ENCODE data around the gene NTN1. TPM values are rescaled to one million over a fixed set of nuclear protein-coding genes. Genes with fewer than 3 reads are reported as not detected.

NTN1 gene
- polyA plus RNA-seq, 1 donor from 2014 or later = 16.2 TPM

DNA sequence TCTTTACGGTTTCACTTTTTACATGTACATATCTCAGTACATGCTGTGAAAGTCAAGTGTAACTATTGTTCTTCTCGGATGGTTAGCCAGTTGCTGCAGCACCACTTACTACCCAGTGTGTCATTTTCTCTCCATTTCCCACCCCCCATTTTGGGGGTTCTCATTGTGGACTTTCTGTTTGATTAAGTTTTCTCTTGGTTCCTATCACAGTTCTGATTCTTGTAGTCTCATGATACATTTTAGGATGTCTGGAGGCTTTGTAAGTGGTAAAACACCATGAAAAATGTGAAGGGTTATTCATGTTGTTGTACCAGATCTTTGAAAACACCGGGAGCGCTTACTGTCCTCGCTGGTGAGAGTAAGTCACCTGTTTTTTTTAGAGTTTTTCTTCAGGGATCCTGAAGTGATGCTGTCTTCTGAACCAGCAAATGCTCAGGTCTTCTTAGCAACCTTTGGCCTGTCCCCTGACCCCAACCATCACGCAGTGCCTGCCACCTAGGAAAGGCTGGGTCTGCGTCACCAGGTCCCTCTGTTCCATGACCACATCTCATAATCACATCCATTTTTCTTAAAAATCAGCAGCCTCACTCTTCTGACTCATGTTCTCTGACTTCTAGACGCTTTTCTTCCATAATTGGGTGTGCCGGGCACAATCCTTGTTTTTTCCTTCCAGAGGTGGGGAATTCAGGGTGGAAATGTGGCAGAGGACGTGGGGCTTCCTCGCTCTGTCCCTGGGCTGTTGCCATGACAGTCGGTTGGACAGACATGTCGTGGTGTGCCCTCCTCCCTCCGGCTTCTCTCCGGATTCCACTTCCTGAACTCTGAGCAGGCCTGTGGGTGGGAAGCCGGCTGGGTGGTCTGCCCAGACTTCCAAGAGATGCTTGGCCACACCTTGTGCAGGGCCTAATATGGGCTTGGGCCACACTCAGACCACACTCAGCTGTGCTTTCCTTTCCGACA is 102.6 kb downstream of the NTN1 start:
- Histone ChIP-seq H3K4me3 (ENCODE audit: low read length) (no peak overlapping the region), H3K79me2 (replicated peaks; ENCODE audit: insufficient read depth, low read length) (no peaks in the 10 kb centered on the region), H3K9me2 (ENCODE audit: insufficient read depth, low read length) (no peaks in the 10 kb centered on the region), H2AFZ (ENCODE audit: low read depth, low read length) (no peak overlapping the region), H3K27ac (ENCODE audit: low read length) (no peak overlapping the region), H4K20me1 (ENCODE audit: insufficient read depth) (no peaks in the 10 kb centered on the region), H3F3A (ENCODE audit: insufficient read depth, low read length, poor library complexity, severe bottlenecking) (no peaks in the 10 kb centered on the region), H3K27me3 (ENCODE audit: insufficient read depth, low read depth, low read length) (no peaks in the 10 kb centered on the region), H3K4me2 (ENCODE audit: low read length) (no peak overlapping the region), H3K9ac (ENCODE audit: low read length) (no peak overlapping the region), H3K36me3 (ENCODE audit: insufficient read depth, low read length) (no peaks in the 10 kb centered on the region), H3K9me3 (ENCODE audit: low read length) (no peaks in the 10 kb centered on the region)
- TF ChIP-seq RAD21 (conservative IDR thresholded peaks at IDR 0.05) = no peak
- TF ChIP-seq, protein P1, sequence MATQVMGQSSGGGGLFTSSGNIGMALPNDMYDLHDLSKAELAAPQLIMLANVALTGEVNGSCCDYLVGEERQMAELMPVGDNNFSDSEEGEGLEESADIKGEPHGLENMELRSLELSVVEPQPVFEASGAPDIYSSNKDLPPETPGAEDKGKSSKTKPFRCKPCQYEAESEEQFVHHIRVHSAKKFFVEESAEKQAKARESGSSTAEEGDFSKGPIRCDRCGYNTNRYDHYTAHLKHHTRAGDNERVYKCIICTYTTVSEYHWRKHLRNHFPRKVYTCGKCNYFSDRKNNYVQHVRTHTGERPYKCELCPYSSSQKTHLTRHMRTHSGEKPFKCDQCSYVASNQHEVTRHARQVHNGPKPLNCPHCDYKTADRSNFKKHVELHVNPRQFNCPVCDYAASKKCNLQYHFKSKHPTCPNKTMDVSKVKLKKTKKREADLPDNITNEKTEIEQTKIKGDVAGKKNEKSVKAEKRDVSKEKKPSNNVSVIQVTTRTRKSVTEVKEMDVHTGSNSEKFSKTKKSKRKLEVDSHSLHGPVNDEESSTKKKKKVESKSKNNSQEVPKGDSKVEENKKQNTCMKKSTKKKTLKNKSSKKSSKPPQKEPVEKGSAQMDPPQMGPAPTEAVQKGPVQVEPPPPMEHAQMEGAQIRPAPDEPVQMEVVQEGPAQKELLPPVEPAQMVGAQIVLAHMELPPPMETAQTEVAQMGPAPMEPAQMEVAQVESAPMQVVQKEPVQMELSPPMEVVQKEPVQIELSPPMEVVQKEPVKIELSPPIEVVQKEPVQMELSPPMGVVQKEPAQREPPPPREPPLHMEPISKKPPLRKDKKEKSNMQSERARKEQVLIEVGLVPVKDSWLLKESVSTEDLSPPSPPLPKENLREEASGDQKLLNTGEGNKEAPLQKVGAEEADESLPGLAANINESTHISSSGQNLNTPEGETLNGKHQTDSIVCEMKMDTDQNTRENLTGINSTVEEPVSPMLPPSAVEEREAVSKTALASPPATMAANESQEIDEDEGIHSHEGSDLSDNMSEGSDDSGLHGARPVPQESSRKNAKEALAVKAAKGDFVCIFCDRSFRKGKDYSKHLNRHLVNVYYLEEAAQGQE (IDR thresholded peaks at IDR 0.05; ENCODE audit: borderline replicate concordance) = no peak
- no peak for TF ChIP-seq TAF1 (IDR thresholded peaks at IDR 0.05; ENCODE audit: low read depth)
- TF ChIP-seq EZH2 (IDR thresholded peaks at IDR 0.05; ENCODE audit: borderline replicate concordance, insufficient read depth, low read length, poor library complexity, severe bottlenecking) = no peak
- TF ChIP-seq POLR2AphosphoS5 (IDR thresholded peaks at IDR 0.05) = no peak
- no peak for TF ChIP-seq MXI1 (conservative IDR thresholded peaks at IDR 0.05; ENCODE audit: poor library complexity, severe bottlenecking)
- TF ChIP-seq, protein P2, sequence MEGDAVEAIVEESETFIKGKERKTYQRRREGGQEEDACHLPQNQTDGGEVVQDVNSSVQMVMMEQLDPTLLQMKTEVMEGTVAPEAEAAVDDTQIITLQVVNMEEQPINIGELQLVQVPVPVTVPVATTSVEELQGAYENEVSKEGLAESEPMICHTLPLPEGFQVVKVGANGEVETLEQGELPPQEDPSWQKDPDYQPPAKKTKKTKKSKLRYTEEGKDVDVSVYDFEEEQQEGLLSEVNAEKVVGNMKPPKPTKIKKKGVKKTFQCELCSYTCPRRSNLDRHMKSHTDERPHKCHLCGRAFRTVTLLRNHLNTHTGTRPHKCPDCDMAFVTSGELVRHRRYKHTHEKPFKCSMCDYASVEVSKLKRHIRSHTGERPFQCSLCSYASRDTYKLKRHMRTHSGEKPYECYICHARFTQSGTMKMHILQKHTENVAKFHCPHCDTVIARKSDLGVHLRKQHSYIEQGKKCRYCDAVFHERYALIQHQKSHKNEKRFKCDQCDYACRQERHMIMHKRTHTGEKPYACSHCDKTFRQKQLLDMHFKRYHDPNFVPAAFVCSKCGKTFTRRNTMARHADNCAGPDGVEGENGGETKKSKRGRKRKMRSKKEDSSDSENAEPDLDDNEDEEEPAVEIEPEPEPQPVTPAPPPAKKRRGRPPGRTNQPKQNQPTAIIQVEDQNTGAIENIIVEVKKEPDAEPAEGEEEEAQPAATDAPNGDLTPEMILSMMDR (IDR thresholded peaks at IDR 0.05; ENCODE audit: poor library complexity, severe bottlenecking) = no peak
- no peak for TF ChIP-seq EP300 (conservative IDR thresholded peaks at IDR 0.05; ENCODE audit: poor library complexity, severe bottlenecking)
- TF ChIP-seq SMC3 (conservative IDR thresholded peaks at IDR 0.05; ENCODE audit: poor library complexity) = no peak

DNA sequence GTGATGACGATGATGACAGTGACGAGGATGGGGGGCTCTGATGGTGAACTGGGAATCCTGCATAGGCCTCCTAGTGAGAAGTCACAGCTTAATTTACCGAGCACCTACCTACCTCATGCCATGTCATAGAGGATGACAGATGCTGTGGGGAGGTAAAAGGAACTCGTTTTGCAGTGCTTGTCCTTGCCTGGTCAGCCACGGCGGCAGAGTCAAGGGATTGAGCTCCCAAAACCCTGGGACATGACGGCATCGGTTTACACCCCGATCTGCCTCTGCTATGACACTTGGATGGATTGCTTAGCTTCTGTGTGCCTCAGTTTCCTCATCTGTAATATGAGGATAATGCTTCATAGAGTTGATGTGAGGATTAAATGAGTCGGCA is 103.2 kb downstream of the NTN1 start:
- Histone ChIP-seq H3K27ac (ENCODE audit: low read length) (no peak overlapping the region), H4K20me1 (ENCODE audit: insufficient read depth) (no peaks in the 10 kb centered on the region), H3K9me3 (ENCODE audit: low read length) (no peaks in the 10 kb centered on the region), H3K36me3 (ENCODE audit: insufficient read depth, low read length) (no peaks in the 10 kb centered on the region), H3K79me2 (replicated peaks; ENCODE audit: insufficient read depth, low read length) (no peaks in the 10 kb centered on the region), H2AFZ (ENCODE audit: low read depth, low read length) (no peak overlapping the region), H3K4me2 (ENCODE audit: low read length) (no peak overlapping the region), H3F3A (ENCODE audit: insufficient read depth, low read length, poor library complexity, severe bottlenecking) (no peaks in the 10 kb centered on the region), H3K9me2 (ENCODE audit: insufficient read depth, low read length) (no peaks in the 10 kb centered on the region), H3K9ac (ENCODE audit: low read length) (no peak overlapping the region), H3K27me3 (ENCODE audit: insufficient read depth, low read depth, low read length) (no peaks in the 10 kb centered on the region), H3K4me3 (ENCODE audit: low read length) (no peak overlapping the region)
- no peak for TF ChIP-seq SMC3 (conservative IDR thresholded peaks at IDR 0.05; ENCODE audit: poor library complexity)
- no peak for TF ChIP-seq MXI1 (conservative IDR thresholded peaks at IDR 0.05; ENCODE audit: poor library complexity, severe bottlenecking)
- no peak for TF ChIP-seq EZH2 (IDR thresholded peaks at IDR 0.05; ENCODE audit: borderline replicate concordance, insufficient read depth, low read length, poor library complexity, severe bottlenecking)
- no peak for TF ChIP-seq EP300 (conservative IDR thresholded peaks at IDR 0.05; ENCODE audit: poor library complexity, severe bottlenecking)
- TF ChIP-seq, protein P1 (IDR thresholded peaks at IDR 0.05; ENCODE audit: borderline replicate concordance) = no peak
- TF ChIP-seq POLR2AphosphoS5 (IDR thresholded peaks at IDR 0.05) = no peak

All from neural cell (in vitro differentiated cells).